ENCODE results near the gene ADARB2.

DNA sequence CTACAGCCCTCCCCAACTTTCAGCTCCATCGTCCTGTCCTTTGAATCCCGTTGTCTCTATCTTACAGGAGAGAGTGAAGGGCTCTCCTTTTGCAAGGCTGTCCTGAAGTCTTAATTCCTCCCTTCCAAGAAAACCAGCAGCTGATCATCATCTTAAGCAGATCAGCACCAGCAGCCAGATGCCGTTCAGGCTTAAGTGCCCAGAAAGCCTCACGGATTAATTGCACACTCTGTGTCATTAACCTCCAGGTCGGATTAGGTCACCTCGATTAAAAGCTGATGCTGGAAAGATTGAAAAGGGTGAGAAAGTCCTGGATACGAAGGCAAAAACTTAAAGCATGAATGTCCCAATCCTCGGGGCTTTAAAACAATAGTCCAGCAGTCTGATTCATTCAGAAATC is 24.8 kb upstream of the ADARB2 start:
- TF ChIP-seq, protein P1, sequence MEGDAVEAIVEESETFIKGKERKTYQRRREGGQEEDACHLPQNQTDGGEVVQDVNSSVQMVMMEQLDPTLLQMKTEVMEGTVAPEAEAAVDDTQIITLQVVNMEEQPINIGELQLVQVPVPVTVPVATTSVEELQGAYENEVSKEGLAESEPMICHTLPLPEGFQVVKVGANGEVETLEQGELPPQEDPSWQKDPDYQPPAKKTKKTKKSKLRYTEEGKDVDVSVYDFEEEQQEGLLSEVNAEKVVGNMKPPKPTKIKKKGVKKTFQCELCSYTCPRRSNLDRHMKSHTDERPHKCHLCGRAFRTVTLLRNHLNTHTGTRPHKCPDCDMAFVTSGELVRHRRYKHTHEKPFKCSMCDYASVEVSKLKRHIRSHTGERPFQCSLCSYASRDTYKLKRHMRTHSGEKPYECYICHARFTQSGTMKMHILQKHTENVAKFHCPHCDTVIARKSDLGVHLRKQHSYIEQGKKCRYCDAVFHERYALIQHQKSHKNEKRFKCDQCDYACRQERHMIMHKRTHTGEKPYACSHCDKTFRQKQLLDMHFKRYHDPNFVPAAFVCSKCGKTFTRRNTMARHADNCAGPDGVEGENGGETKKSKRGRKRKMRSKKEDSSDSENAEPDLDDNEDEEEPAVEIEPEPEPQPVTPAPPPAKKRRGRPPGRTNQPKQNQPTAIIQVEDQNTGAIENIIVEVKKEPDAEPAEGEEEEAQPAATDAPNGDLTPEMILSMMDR (conservative IDR thresholded peaks at IDR 0.05; ENCODE audit: low read depth in 2 of 2) = no peak
- no peak for TF ChIP-seq EZH2phosphoT487 (IDR thresholded peaks at IDR 0.05; ENCODE audit: unreplicated experiment)
